ENCODE measurements around the gene MATK.

Gene MATK

DNA sequence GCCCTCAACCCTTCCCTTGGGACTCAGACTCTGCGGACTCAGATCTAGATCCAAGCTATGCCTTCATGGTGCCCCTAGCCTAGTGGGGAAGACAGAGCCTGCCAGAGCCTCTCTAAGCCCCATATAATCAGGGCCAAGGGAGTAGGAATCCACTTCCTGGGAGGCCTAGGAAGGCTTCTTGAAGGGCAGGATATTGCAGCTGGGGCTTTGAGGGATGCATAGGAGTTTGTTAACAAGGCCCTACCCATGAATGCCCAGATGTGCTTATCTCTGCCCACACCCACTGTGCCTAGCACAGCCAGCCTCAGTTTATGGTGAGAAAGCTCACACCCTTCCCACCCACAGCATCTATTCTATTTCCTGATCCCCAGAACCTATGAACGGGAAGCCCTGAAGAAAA is 36.0 kb downstream of the MATK start:
- H3K36me3 ChIP-seq (ENCODE audit: control insufficient read depth in 2 of 2, insufficient read depth in 1 of 2, low read length in 2 of 2), result peaks cover 0 to 27% of the 10 kb centered on the region in 2 experiments; a peak in 2 of 3 replicates

DNA sequence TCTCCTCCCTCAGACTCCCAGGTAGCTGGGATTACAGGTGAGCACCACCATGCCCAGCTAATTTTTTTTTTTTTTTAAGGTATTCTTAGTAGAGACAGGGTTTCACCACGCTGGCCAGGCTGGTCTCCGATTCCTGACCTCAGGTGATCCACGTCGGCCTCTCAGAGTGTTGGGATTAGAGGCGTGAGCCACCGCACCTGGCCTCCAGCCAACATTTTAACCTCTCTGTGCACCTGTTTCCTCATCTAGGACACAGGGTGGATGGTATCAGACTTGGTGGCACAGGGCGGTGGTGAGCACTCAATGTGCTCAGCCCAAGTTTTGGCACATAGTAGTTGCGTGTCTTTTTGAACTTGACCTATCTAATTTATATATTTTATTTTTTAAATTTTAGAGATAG is 37.2 kb downstream of the MATK start:
- Histone ChIP-seq H3K27ac (ENCODE audit: extremely low read depth, low read depth, low read length) (no peak overlapping the region), H3K4me1 (ENCODE audit: control insufficient read depth, insufficient read depth, low read length) (no peaks in the 10 kb centered on the region), H3K36me3 (ENCODE audit: control insufficient read depth in 2 of 2, insufficient read depth in 1 of 2, low read length in 2 of 2) (peaks cover 0 to 27% of the 10 kb centered on the region in 2 experiments; a peak in 2 of 3 replicates), H3K4me3 (ENCODE audit: low read depth, low read length) (no peak overlapping the region), H3K9me3 (ENCODE audit: control insufficient read depth, insufficient read depth, low read depth, low read length) (no peaks in the 10 kb centered on the region)
- CTCF ChIA-PET, result interaction anchor here (0.6 kb wide), 1 partner anchor 246 kb away, joined by 3 read pairs; no protein-coding TSS in a partner anchor
- POLR2A ChIA-PET, result interaction anchor here (0.7 kb wide), 1 partner anchor 83 kb away, joined by 4 read pairs; no protein-coding TSS in a partner anchor
- TF ChIP-seq SALL2 (tag by site-specific recombination; IDR thresholded peaks at IDR 0.05; ENCODE audit: borderline replicate concordance) (no peak), ZNF548 (tag by site-specific recombination; IDR thresholded peaks at IDR 0.05) (no peak), ZNF184 (tag by site-specific recombination; IDR thresholded peaks at IDR 0.05) (no peak)

More for the DNA sequence above, 36.0 kb downstream of the MATK start:
- no peaks in the 10 kb centered on the region for H3K9me3 ChIP-seq (ENCODE audit: control insufficient read depth, insufficient read depth, low read depth, low read length)
- POLR2A ChIA-PET, result no interaction called here
- no peak overlapping the region for H3K4me3 ChIP-seq (ENCODE audit: low read depth, low read length)
- CTCF ChIA-PET, result interaction anchor here (1.4 kb wide), 1 partner anchor 12 kb away, joined by 3 read pairs; no protein-coding TSS in a partner anchor
- TF ChIP-seq ZNF404 (tag by site-specific recombination; IDR thresholded peaks at IDR 0.05) (no peak), ZNF19 (tag by site-specific recombination; IDR thresholded peaks at IDR 0.05; ENCODE audit: low read depth) (no peak), IKZF3 (tag by site-specific recombination; IDR thresholded peaks at IDR 0.05) (no peak), ZNF292 (tag by site-specific recombination; IDR thresholded peaks at IDR 0.05; ENCODE audit: borderline replicate concordance, low read depth) (no peak), ZFHX2 (tag by site-specific recombination; conservative IDR thresholded peaks at IDR 0.05) (no peak), ZNF658 (tag by site-specific recombination; IDR thresholded peaks at IDR 0.05) (no peak), ZFP3 (tag by site-specific recombination; IDR thresholded peaks at IDR 0.05; ENCODE audit: low read depth) (peak; percentile 96)
- H3K4me1 ChIP-seq (ENCODE audit: control insufficient read depth, insufficient read depth, low read length), result no peaks in the 10 kb centered on the region
- no peak overlapping the region for H3K27ac ChIP-seq (ENCODE audit: extremely low read depth, low read depth, low read length)

- Histone ChIP-seq H3K4me3 (ENCODE audit: low read depth, low read length) (no peak overlapping the region), H3K9me3 (ENCODE audit: control insufficient read depth, insufficient read depth, low read depth, low read length) (no peaks in the 10 kb centered on the region), H3K4me1 (ENCODE audit: control insufficient read depth, insufficient read depth, low read length) (no peaks in the 10 kb centered on the region), H3K27ac (ENCODE audit: extremely low read depth, low read depth, low read length) (no peak overlapping the region), H3K36me3 (ENCODE audit: control insufficient read depth in 2 of 2, insufficient read depth in 1 of 2, low read length in 2 of 2) (peaks cover 0 to 21% of the 10 kb centered on the region in 2 experiments; a peak in 2 of 3 replicates)
- POLR2A ChIA-PET, result no interaction called here
- no peak for TF ChIP-seq ZNF202 (tag by site-specific recombination; IDR thresholded peaks at IDR 0.05; ENCODE audit: borderline replicate concordance)
- no peak for TF ChIP-seq KLF9 (tag by site-specific recombination; IDR thresholded peaks at IDR 0.05; ENCODE audit: low read depth)
- TF ChIP-seq ZNF555 (tag by site-specific recombination; conservative IDR thresholded peaks at IDR 0.05), result no peak
- CTCF ChIA-PET, result no interaction called here
Observed at GRCh38 chr19:3746371-3747056, 39.7 kb downstream of the MATK start.

GRCh38 chr19:3745363-3746045 is 40.7 kb downstream of the MATK start:
- no peaks in the 10 kb centered on the region for H3K9me3 ChIP-seq (ENCODE audit: control insufficient read depth, insufficient read depth, low read depth, low read length)
- no peaks in the 10 kb centered on the region for H3K4me1 ChIP-seq (ENCODE audit: control insufficient read depth, insufficient read depth, low read length)
- CTCF ChIA-PET, result interaction anchor here (0.7 kb wide), 1 partner anchor 1359 kb away, joined by 3 read pairs; no protein-coding TSS in a partner anchor
- H3K27ac ChIP-seq (ENCODE audit: extremely low read depth, low read depth, low read length), result no peak overlapping the region
- peaks cover 0 to 11% of the 10 kb centered on the region in 2 experiments; a peak in 2 of 3 replicates for H3K36me3 ChIP-seq (ENCODE audit: control insufficient read depth in 2 of 2, insufficient read depth in 1 of 2, low read length in 2 of 2)
- H3K4me3 ChIP-seq (ENCODE audit: low read depth, low read length), result no peak overlapping the region
- POLR2A ChIA-PET, result interaction anchor here (0.6 kb wide), 1 partner anchor 15 kb away, joined by 5 read pairs; no protein-coding TSS in a partner anchor
- no peak for TF ChIP-seq YY2 (tag by site-specific recombination; IDR thresholded peaks at IDR 0.05)
- TF ChIP-seq ZNF16 (tag by site-specific recombination; IDR thresholded peaks at IDR 0.05; ENCODE audit: low read depth), result peak; percentile 90

Data from HEK293 (cell line).